ENCODE measurements around the gene FBXL14.
A peak's percentile ranks its signal among the peaks of the same experiment; 100 is the strongest.

The FBXL14 gene

DNA sequence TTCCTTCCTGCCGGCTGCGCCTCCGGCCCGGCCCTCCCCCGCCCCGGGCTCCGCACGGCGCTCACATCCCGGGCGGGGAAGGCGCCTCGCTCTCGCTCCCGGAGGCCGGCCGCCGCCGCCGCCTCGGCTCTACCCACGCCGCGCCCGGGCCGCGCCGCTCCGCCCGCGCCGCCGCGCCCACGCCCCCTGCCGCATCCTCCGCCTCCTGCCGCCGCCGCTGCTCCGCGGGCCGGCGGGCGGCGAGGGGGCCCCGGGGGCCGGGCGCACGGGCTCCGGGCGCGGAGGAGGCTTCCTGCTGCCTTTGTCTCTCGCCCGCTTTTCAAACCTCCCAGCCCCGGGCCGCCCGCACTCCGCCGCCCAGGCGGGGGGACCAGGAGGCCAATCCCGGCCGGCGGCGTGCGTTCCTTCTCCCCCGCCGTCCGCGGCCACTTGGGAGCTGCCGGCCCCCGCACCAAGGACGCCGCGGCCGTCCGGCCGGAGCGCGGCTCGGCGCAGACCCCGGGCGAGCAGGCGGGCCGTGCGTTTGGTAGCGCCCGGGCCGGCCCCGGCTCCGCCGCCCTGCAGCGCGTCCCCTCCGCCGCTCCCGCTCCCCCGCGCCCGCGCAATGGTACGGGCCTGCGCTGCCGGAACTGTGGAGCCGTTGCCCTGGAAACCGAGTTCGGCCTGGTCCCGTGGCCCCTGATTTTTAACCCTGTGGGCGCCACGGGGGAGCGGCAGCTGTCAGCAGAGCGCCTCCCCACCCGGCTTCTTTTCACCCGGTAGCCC is at the start of gene FBXL14:
Gene FBXL14, minus strand, starts transcription at position 321 of the 765 bp plus-strand sequence. CDS start 515 bp downstream, outside the sequence.
- no peak within 1 kb of the TSS for H3K9ac ChIP-seq (ENCODE audit: low read length)
- H3K9me3 ChIP-seq (ENCODE audit: control insufficient read depth, low read depth, low read length) = no peaks in the 10 kb centered on the region
- no peak within 1 kb of the TSS for H3K27ac ChIP-seq (ENCODE audit: low read length)
- H3K4me3 ChIP-seq (ENCODE audit: low read length) = peak within 1 kb of the TSS; percentile 62
- peaks cover 64% of the 10 kb centered on the region for H3K27me3 ChIP-seq (ENCODE audit: control insufficient read depth, insufficient read depth, low read length)
- peaks cover 33% of the 10 kb centered on the region for H3K4me1 ChIP-seq (ENCODE audit: control insufficient read depth, low read depth, low read length)
- no peaks in the 10 kb centered on the region for H3K36me3 ChIP-seq (ENCODE audit: control insufficient read depth, low read depth, low read length)

DNA sequence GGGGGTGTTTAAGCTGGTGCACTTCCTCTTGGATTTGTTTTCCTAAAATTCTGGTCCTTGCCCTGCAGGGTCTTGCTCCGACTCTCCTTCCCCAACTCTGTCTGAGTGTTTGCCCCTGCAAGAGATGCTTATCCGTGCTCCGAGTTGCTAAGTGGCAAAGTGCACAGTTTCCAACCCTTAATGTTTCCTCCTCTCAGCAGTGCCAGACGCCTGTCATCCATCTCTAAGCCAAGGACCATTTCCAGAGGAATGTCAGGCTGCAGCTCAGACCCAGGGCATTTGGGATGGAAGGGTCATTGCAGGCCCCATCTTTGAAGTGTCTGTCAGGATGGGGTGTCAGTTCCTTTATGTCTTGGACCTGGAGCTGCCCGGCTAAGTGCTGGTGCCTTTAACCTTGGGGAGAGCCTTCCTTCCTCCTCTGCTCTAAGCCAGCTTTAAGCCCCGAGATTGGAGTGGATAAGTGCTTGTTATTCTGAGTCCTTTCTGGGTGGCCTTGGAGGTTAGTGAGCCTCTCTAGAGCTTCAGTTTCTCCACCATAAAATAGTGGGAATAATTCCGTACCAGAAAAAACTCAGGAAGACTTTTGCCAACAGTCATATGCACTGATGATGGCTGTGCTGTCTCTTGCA is 49.6 kb upstream of the FBXL14 start:
- H3K27ac ChIP-seq (ENCODE audit: low read length) = no peak overlapping the region
- no peak overlapping the region for H3K4me3 ChIP-seq (ENCODE audit: low read length)
- no peak overlapping the region for H3K9ac ChIP-seq (ENCODE audit: low read length)
- H3K9me3 ChIP-seq (ENCODE audit: control insufficient read depth, low read depth, low read length) = no peaks in the 10 kb centered on the region
- H3K27me3 ChIP-seq (ENCODE audit: control insufficient read depth, insufficient read depth, low read length) = no peaks in the 10 kb centered on the region
- H3K36me3 ChIP-seq (ENCODE audit: control insufficient read depth, low read depth, low read length) = no peaks in the 10 kb centered on the region
- peaks cover 4% of the 10 kb centered on the region for H3K4me1 ChIP-seq (ENCODE audit: control insufficient read depth, low read depth, low read length)

GRCh38 chr12:1643043-1643442 is 48.7 kb upstream of the FBXL14 start:
- Histone ChIP-seq H3K9me3 (ENCODE audit: control insufficient read depth, low read depth, low read length) (no peaks in the 10 kb centered on the region), H3K27me3 (ENCODE audit: control insufficient read depth, insufficient read depth, low read length) (no peaks in the 10 kb centered on the region), H3K36me3 (ENCODE audit: control insufficient read depth, low read depth, low read length) (no peaks in the 10 kb centered on the region), H3K4me3 (ENCODE audit: low read length) (no peak overlapping the region), H3K4me1 (ENCODE audit: control insufficient read depth, low read depth, low read length) (peaks cover 4% of the 10 kb centered on the region), H3K27ac (ENCODE audit: low read length) (no peak overlapping the region), H3K9ac (ENCODE audit: low read length) (no peak overlapping the region)

- H3K27ac ChIP-seq (ENCODE audit: low read length) = no peak overlapping the region
- H3K9me3 ChIP-seq (ENCODE audit: control insufficient read depth, low read depth, low read length) = no peaks in the 10 kb centered on the region
- H3K4me3 ChIP-seq (ENCODE audit: low read length) = no peak overlapping the region
- H3K9ac ChIP-seq (ENCODE audit: low read length) = no peak overlapping the region
- H3K27me3 ChIP-seq (ENCODE audit: control insufficient read depth, insufficient read depth, low read length) = no peaks in the 10 kb centered on the region
- peaks cover 4% of the 10 kb centered on the region for H3K4me1 ChIP-seq (ENCODE audit: control insufficient read depth, low read depth, low read length)
- no peaks in the 10 kb centered on the region for H3K36me3 ChIP-seq (ENCODE audit: control insufficient read depth, low read depth, low read length)
Measured at GRCh38 chr12:1642513-1642912, 48.1 kb upstream of the FBXL14 start.

DNA sequence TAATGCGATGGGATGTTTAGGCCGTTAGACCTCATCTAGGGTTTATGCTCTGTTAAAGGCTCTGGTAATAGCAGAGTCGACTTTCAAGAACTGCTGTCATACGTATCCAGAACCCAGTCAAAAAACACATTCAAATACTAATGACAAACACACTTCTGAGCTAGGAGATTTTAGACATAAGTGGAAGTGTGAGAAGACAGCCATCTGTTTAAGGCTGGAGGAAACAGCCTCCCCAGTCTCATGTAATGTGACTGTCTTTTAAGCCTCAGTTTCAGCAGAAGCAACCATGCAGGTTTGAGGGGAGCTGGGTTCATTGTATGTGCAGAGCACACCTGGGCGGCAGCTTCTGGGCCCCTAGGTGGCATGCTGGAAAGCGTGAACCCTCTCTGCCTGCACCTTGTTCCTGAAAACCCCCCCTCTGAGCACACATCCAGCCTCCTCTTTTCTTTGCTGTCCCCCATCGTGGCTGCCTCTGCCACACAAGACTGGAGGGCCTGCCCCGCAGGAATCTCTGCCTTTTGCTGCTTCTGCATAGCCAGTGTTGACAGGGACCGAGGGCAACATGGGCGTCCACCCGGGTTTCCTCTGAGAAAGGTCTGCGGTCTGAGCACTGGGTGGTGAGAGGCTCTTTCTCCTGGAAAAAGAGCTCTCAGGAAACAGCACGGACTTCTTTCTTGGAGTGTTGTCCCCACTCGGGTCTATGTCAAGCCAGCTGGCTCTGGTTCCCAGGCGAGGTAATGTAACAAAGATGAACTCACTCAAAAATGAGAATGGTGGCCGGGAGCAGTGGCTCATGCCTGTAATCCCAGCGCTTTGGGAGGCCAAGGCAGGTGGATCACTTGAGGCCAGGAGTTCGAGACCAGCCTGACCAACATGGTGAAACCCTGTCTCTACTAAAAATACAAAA is 46.2 kb upstream of the FBXL14 start:
- peaks cover under 1% of the 10 kb centered on the region for H3K27me3 ChIP-seq (ENCODE audit: control insufficient read depth, insufficient read depth, low read length)
- H3K9ac ChIP-seq (ENCODE audit: low read length) = no peak overlapping the region
- no peaks in the 10 kb centered on the region for H3K36me3 ChIP-seq (ENCODE audit: control insufficient read depth, low read depth, low read length)
- H3K9me3 ChIP-seq (ENCODE audit: control insufficient read depth, low read depth, low read length) = no peaks in the 10 kb centered on the region
- H3K27ac ChIP-seq (ENCODE audit: low read length) = no peak overlapping the region
- no peak overlapping the region for H3K4me3 ChIP-seq (ENCODE audit: low read length)
- H3K4me1 ChIP-seq (ENCODE audit: control insufficient read depth, low read depth, low read length) = peaks cover 4% of the 10 kb centered on the region

DNA sequence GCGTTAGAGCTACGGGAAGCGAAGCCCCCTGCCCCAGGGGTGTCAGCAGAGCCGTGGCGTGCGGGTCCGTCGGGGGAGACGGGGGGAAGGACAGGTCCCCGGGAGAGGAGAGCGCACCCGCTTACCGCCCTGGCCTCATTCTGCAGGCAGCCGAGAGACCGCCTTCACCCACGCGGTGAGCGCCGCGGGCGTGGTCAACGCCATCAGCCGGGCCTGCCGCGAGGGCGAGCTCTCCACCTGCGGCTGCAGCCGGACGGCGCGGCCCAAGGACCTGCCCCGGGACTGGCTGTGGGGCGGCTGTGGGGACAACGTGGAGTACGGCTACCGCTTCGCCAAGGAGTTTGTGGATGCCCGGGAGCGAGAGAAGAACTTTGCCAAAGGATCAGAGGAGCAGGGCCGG is 45.2 kb upstream of the FBXL14 start:
- no peaks in the 10 kb centered on the region for H3K36me3 ChIP-seq (ENCODE audit: control insufficient read depth, low read depth, low read length)
- no peaks in the 10 kb centered on the region for H3K9me3 ChIP-seq (ENCODE audit: control insufficient read depth, low read depth, low read length)
- H3K9ac ChIP-seq (ENCODE audit: low read length) = no peak overlapping the region
- H3K27me3 ChIP-seq (ENCODE audit: control insufficient read depth, insufficient read depth, low read length) = peaks cover 11% of the 10 kb centered on the region
- H3K4me1 ChIP-seq (ENCODE audit: control insufficient read depth, low read depth, low read length) = peaks cover 4% of the 10 kb centered on the region
- H3K27ac ChIP-seq (ENCODE audit: low read length) = no peak overlapping the region
- no peak overlapping the region for H3K4me3 ChIP-seq (ENCODE audit: low read length)

DNA sequence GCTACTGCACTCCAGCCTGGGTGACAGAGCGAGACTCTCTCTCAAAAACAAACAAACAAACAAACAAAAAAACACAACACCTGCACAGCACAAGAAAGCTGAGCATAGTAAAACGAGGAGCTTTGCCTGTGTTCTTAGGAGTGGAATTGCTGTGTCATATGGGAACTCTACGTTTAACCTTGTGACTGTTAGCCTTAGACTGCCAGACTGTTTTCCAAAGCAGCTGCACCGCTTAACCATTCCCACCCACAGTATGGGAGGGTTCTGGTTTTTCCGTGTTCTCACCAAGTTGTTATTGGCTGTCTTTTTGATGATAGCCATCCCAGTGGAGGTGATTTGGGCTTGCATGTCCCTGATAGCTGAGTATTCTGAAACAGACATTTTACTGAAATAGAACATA is 43.8 kb upstream of the FBXL14 start:
- Histone ChIP-seq H3K4me3 (ENCODE audit: low read length) (no peak overlapping the region), H3K27me3 (ENCODE audit: control insufficient read depth, insufficient read depth, low read length) (peaks cover 25% of the 10 kb centered on the region), H3K9me3 (ENCODE audit: control insufficient read depth, low read depth, low read length) (no peaks in the 10 kb centered on the region), H3K27ac (ENCODE audit: low read length) (no peak overlapping the region), H3K4me1 (ENCODE audit: control insufficient read depth, low read depth, low read length) (no peaks in the 10 kb centered on the region), H3K36me3 (ENCODE audit: control insufficient read depth, low read depth, low read length) (no peaks in the 10 kb centered on the region), H3K9ac (ENCODE audit: low read length) (no peak overlapping the region)

DNA sequence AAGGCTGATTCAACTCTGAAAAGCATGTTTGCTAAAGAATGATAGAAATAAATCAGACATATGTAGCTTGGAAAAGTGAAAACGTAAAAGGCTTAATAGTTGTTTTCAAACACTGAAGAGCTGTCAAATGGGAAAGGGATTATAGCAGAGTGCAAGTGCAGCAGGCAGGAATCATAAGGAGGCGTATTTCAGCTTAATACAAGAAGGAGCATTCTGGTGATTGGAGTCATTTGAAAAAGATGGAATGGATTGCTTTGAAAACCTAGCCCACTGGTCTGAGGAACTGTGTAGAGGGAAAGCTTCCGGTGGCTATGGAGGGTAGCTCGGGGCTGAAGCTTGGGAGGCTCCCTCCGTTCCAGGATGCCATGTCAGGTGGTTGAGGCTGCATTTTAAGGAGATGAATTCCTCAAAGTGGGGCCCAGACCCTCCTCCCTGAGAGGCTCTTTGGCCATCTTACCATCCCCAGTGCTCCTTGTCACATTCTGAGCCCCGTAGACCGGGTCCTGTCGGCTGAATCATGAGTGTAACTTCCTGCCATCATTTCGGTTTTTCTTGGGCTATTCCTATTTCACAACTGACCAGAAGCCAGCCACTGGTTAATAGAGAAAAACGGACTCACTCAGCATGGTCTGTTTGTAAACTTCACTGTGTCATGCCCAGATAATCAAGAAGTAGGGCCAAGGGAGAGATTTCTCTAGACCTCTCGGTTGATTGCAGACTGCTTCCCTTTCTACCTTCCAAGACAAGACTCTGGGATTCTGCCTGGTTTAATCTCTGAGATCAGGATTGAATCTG is 41.1 kb upstream of the FBXL14 start:
- Histone ChIP-seq H3K27ac (ENCODE audit: low read length) (no peak overlapping the region), H3K36me3 (ENCODE audit: control insufficient read depth, low read depth, low read length) (no peaks in the 10 kb centered on the region), H3K27me3 (ENCODE audit: control insufficient read depth, insufficient read depth, low read length) (peaks cover 52% of the 10 kb centered on the region)

DNA sequence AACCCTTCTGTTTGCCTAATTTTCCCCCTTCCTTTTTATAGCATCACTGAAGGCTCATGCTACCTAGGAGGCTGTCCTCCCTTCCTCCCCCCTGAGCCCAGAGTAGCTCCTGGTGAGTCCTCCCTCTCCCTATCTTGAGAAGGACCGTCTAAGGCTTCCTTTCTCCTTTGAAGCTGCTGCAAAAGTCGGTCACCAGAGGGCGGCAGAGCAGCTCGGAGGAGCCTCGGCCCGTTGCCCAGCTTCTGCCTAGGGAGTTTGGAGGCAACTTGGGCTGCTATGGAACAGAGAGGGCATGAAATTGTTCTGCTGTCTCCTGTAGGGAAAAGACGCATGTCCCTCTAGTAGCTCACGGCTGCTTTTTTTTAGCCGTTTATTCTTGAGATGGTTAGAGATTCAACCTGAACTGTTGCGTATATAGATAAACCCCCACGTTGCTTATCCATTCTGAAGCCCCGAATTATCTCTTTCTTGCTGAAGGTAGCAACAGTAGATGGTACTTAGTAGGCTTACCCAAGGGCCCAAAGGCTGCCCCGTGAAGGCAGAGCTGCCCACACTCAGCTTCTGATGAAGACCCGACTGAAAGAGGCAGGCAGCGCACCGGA is 40.3 kb upstream of the FBXL14 start:
- Histone ChIP-seq H3K27ac (ENCODE audit: low read length) (no peak overlapping the region), H3K9ac (ENCODE audit: low read length) (no peak overlapping the region), H3K36me3 (ENCODE audit: control insufficient read depth, low read depth, low read length) (no peaks in the 10 kb centered on the region), H3K4me1 (ENCODE audit: control insufficient read depth, low read depth, low read length) (peaks cover 15% of the 10 kb centered on the region), H3K9me3 (ENCODE audit: control insufficient read depth, low read depth, low read length) (no peaks in the 10 kb centered on the region), H3K4me3 (ENCODE audit: low read length) (no peak overlapping the region), H3K27me3 (ENCODE audit: control insufficient read depth, insufficient read depth, low read length) (peaks cover 60% of the 10 kb centered on the region)

More for the DNA sequence above, 41.1 kb upstream of the FBXL14 start:
- Histone ChIP-seq H3K9ac (ENCODE audit: low read length) (no peak overlapping the region), H3K4me1 (ENCODE audit: control insufficient read depth, low read depth, low read length) (peaks cover 14% of the 10 kb centered on the region), H3K9me3 (ENCODE audit: control insufficient read depth, low read depth, low read length) (no peaks in the 10 kb centered on the region), H3K4me3 (ENCODE audit: low read length) (no peak overlapping the region)

GRCh38 chr12:1634149-1634548 is 39.8 kb upstream of the FBXL14 start:
- no peak overlapping the region for H3K4me3 ChIP-seq (ENCODE audit: low read length)
- H3K9me3 ChIP-seq (ENCODE audit: control insufficient read depth, low read depth, low read length) = no peaks in the 10 kb centered on the region
- no peak overlapping the region for H3K27ac ChIP-seq (ENCODE audit: low read length)
- peaks cover 15% of the 10 kb centered on the region for H3K4me1 ChIP-seq (ENCODE audit: control insufficient read depth, low read depth, low read length)
- no peaks in the 10 kb centered on the region for H3K36me3 ChIP-seq (ENCODE audit: control insufficient read depth, low read depth, low read length)
- peaks cover 65% of the 10 kb centered on the region for H3K27me3 ChIP-seq (ENCODE audit: control insufficient read depth, insufficient read depth, low read length)
- no peak overlapping the region for H3K9ac ChIP-seq (ENCODE audit: low read length)

Data from iPS-18a (cell line).